HG02571 (cell line): ENCODE measurements around the gene FAF1.

Experiments used
- ATAC-seq: cut with Tn5 transposase; IDR thresholded peaks from one replicate; pipeline ENCODE4 v1.9.1; 2021; ENCODE audit warnings: mild to moderate bottlenecking, moderate library complexity; ENCODE audit not compliant: unreplicated experiment

FAF1 gene

DNA sequence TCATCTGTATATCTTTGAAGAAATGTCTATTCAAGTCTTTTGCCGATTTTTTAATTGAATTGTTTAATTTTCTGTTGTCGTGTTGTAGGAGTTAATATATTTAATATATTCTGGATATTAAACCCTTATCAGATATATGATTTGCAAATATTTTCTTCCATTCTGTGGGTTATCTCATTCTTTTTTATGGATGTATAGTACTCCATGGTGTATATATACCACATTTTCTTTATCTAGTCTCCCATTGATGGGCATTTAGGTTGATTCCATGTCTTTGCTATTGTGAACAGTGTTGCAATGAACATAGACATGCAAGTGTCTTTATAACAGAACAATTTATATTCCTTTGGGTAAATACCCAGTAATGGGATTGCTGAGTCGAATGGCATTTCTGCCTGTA, 436.5 kb downstream of the FAF1 start:
- no peak for ATAC-seq

DNA sequence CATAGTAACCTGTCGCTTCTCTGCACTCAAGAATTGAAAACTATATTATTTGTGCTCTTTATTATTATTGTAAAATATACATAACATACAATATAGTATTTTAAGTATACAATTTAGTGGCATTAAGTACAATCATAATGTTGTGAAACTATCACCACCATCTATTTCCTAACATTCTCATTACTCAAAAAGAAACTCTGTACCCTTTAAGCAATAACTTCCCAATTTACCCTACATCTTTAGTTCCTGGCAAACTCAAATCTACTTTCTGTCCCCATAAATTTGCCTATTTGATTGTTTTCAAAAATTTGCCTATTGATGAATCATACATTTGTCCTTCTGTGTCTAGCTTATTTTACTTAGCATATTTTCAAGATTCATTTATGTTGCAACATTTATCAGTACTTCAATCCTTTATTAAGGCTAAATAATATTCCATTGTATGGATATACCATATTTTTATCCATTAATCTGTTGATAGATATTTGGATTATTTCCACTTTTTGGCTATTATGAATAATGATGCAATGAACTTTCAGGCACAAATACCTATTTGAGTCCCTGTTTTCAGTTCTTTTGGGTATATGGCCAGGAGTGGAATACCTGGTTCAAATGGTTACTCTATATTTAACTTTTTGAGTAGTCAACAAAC, 437.2 kb downstream of the FAF1 start:
- ATAC-seq = no peak

DNA sequence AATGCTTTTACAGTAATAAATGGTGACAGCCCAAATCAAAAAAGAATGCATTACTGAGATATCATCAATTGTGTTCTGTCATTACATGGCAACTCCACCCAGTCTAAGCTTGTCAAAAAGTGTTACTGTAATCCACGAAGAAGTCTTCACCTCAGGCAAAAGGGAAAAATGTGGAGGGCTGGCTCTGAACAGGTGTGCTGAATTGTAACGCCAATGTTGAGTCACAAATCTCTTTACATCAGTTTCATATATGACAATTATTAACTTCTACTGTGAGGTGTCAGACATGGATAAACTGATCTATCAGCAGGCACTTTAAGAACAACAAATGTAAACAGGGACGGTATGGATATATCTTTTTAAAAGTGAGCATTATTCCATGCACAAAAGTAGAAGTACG, 438.4 kb downstream of the FAF1 start:
- ATAC-seq = no peak

DNA sequence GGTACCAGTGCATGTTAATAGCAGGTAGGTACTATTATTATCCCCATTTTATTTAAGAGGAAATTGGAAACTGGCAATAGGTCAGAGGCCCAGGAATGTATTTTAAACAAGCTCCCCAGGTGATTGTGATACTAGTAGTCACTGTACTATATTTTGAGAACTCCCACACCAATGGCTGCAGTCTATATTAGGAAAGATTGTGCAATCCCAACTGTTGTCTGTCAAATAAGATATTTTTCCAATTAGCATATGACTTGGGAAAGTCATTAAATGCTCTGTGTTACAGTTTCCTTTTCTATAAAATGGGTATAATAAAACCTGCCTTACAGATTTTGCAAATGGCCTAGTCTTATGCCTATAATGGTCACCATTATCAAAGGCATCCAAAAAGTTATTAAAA, 442.6 kb downstream of the FAF1 start:
- no peak for ATAC-seq

DNA sequence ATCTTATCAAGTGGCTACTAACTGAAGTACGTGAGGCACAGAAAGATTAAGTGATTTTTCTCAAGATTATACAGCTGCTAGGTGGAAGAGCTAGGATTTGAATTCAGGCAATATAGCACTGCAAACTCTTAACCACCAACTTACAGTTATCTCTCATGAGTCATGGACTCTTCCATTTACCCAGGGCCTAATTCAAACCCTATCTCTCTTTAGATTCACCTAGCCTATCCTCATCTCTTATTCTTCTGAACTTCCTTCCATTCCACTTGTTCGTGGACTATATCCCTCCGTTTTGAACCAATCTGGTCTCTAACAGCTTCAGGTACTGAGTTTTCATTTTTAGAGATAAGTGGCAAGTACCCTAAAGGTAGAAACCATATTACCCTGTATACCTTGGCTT, 444.0 kb downstream of the FAF1 start:
- ATAC-seq = no peak

DNA sequence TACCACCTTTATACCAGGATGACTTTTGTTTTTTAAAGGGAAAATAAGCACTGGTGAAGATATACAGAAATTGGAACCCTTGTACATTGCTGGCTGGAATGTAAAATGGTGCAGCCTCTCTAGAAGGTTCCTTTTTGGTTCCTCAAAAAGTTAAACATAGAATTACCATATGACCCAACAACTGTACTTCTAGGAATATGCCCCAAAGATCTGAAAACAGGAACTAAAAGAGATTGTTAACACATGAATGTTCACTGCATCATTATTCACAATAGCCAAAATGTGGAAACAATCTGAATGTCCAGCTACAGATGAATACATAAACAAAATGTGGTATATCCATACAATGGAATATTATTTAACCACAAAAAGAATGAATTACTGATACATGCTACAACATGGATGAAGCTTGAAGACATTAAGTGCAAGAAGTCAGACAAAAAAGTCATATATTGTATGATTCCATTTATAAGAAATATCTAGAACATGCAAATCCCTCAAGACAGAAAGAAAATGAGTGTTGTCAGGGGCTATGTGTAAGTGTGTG, 452.0 kb downstream of the FAF1 start:
- ATAC-seq = no peak

DNA sequence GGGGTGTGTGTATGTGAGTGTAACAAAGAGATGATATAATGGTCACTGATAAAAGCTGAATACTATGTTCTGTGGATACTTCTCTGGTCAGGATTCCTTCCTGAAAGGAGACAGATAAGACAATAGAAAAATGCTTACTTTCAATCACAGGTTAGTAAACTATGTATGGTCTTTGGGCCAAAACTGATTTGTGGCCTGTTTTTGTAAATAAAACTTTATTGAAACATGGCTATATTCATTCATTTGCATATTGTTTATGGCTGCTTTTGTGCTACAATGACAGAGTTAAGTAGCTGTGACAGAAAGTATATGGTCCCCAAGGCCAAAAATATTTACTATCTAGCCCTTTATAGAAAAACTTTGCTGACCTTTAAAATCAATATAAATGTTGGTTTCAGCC, 454.6 kb downstream of the FAF1 start:
- no peak for ATAC-seq

DNA sequence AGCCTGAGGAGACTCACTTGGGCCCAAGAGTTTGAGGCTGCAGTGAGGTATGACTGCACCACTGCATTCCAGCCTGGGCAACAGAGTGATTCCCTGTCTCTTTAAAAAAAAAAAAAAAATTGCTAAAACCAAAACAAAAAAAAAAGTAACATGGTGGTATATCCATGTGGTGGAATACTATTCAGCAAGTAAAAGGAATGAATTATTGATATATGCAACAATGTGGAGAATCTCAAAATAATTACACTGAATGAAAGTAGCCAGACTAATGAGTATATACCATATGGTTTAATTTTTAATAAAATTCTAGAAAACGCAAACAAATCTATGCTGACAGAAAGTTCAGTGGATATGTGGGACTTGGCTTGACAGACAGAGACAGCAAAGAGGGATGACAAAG, 456.6 kb downstream of the FAF1 start:
- no peak for ATAC-seq

DNA sequence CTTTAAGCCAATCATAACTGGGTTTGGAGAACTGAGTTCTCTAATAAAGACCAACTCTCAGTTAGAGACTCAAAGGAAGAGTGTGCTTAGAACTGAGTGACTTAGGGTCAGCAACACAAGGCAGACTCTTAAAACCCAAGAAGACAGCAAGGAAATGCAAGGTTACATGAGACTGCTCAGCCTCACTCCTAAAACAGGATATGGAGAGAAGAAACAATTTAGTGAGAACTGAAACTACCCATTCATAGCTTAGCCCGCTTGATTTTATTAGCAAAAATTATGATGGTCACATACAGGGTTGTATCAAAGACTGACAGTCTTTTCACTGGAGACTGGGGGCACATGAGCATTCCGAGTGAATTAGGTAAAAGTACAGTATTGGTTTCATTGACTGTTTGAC, 457.9 kb downstream of the FAF1 start:
- no peak for ATAC-seq

DNA sequence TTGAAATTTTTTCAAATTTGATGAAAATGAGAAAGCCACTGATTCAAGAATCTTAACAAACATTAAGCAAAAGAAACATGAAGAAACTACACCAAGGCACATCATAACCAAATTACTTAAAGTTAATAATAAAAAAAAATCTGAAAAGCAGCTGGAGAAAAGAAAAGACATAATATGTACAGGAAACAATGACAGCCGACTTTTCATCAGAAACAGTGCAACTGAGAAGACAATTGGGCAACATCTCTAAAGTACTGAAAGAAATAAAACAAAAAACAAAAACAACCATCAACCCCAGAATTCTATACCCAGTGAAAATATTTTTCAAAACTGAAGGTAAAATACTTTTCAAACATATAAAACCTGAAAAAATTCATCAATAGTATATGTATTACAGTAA, 463.1 kb downstream of the FAF1 start:
- ATAC-seq = no peak

DNA sequence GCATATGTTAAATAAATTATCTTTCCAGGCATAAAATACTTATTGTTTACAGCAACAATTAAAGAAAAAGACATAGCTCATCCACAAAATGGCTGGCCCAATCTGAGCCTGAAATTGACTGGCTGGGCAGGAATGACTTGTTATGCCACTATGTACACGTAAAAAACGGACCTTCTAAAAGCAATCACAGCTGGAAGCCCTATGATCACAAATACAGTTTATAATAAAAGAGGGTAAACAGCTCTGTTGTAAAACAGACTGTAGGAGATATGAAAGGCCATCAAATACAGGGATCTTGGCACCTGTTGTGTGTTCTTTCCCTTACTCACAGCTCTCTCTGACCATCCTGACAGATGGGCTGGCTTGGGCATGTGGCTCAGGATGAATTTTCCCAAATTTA, 466.4 kb downstream of the FAF1 start:
- ATAC-seq = no peak

DNA sequence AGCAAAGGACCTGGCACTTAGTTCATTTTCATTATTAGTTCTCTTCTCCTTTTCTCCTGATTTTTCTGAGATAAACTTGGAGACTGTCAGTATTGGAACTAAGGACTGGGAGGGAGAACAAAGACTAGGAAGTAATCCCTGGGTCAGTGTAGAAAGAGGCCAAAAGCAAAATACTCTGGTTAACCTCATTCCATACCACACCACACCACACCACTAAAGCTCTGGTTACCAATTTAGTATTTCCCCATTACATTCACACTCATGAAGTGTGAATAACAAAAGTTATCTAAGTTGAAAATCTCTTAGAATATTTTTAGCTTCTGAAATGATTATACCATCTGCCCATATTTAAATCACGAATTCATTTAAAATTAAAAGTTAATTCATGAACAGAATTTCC, 467.9 kb downstream of the FAF1 start:
- ATAC-seq = no peak

DNA sequence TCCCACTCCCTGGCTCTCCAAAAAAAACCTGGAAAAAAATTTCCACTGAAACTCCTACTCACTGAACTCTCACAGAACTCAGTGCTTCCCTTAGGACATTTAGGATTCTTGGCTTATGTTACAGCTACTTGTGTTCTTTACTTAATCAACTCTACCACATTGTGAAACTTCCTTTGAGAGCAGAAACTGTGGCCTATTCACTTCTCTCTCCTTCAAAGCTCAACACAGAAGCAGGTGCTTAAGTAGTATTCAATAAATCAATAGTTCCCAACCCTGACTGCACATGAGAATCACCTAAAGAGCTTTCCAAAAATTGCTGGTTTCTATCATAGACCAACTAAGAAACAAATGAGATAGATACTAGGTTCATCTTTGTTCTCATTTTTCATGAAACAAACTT, 468.9 kb downstream of the FAF1 start:
- ATAC-seq = no peak

DNA sequence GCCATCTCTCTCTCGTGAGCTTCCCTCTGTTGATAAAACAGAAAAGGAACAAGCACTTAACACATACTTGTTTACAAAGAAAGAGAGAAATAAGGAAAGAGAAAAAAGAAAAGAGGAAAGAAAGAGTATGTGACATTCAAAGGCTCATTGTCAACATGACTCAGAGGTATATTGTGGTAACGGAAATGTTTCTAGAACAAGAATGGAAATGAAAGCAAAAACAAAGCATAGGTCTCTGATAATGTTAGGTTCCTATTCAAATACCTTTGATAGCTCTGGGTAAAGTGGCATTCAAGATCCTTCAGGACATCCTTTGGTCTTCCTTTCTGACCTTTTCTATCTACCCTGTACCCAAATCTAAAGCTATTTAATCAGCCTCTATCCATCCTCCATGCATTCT, 469.4 kb downstream of the FAF1 start:
- ATAC-seq = no peak

DNA sequence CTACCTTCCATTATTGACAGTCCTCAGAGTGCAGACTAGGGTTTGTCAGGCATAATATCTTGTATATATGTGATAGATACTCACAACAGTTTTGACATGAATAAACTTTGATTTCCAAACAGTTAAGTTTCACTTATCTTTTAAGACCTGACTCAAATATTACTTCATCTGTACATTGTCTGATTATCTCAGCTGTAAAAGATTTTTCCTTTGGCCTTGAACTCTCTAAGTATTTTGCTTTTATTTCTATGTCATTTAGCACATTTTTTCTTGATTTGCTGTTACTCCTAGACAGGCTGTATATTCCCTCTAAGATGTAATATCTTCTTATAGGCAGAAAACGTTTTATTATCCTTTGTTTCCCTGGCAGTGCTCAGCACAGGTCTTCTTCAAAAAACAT, 471.2 kb downstream of the FAF1 start:
- no peak for ATAC-seq

DNA sequence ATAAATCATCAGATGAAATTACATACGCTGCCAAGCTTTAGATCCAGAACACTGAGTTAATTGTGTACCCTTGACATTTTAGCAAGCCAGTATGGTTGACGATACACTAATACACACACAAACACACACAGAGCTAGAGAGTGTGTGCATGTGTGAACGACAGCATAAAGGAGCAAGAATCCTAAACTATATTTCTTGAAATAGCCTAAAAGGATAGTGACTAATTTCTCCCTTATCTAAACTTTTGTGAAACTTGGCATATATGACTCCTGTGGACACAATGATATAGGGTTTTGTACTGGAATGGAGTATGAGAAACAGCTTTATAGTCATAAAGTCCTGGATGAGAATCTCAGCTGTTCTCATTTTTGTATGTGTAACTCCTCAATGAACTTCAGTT, 471.7 kb downstream of the FAF1 start:
- ATAC-seq = no peak

DNA sequence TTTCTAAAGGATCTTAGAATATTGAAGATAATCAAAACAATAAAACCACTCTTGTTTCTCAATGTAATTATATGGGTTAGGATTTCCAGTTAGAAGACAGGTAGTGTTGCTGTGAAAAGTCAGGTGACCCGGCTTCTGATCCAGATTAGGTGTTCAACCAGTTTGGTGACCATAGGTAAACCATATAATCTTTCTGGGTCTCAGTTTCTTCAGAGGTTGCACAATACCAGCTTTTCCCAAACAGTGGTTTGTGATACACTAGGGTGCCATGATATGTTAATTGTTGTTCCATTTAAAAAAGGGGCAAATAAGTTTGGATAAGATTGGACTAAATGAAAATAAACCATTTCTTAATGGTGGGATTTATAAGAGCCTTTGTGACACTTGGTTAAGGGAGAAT, 472.3 kb downstream of the FAF1 start:
- no peak for ATAC-seq

DNA sequence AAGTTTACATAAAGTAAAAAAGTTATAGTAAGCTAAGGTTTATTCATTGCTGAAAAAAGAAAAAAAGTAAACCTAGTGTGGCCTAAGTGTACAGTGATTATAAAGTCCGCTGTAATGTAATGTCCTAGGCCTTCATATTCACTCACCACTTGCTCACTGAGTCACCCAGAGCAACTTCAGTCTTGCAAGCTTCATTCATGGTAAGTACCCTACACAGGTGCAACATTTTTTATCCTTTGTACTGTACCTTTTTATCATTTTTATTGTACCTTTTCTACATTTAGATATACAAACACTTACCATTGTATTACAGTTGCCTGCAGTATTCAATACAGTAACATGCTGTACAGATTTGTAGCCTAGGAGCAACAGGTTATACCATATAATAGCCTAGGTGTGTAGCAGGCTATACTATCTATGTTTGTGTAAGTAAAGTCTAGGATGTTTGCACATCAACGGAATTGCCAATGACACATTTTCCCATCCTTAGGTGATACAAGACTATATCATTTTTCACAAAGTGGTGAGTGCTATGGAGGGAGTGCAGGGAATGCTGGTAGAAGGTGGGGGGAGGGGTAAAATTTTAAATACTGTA, 478.8 kb downstream of the FAF1 start:
- no peak for ATAC-seq

DNA sequence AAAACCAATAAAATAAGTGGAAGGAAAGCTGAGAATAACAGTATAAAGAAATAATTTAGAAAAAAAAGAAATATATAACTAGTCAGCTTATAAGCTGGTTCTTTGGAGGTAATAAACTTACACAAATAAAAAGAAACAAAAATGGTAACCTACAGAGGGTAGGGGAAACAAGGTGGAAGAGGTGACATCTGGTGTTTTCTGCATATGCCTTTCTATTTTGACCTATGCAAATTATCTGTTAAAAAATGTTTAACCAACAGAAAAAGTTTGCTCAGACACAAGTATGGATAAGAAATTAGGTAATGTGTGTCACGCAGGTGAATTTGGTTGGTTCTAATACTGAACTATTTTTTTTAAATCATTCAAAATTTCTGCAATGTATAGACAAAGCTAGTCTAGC, 483.3 kb downstream of the FAF1 start:
- no peak for ATAC-seq

DNA sequence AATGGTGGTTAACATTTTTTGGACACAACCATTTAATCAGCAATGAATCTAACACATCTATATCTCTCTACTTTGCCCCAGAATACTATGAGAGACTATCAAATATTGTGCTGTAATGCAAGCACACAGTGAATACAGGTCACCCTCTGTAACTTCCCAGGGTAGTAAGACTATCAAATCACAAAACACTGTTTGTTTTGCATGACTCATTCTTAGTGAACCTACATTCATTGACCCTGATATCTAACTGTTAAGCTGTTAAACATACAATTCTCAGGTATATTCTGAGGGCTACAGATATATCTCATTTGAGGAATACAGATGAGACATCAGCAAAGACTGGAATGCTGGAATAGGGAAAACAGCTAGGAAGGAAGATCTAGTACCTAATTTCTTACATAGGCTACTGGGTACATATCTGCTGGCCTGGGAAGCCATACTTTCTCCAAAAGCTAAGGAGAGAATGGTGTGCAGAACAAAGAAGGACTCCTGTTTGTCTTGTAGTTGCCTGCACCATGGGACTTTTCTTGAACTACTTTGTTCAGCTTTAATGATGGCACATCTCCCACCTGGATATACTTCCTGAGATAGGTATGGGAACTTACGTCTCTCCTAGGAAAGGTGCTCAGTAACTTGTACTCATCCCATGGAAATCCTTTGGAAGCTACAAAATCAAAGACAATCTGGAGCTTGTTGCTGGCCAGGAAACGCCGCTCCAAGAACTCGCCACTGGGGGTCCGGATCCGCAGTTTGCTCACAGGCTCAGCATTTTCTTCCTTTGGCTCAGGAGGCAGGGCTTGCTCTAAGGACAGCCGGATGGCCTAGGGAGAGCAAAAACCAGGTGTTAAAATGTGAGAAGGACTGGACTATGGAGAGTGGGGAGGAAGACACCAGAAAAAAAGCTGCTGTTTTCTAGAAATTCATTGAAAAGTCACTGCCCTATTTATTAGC, 484.9 kb downstream of the FAF1 start:
- ATAC-seq = no peak

DNA sequence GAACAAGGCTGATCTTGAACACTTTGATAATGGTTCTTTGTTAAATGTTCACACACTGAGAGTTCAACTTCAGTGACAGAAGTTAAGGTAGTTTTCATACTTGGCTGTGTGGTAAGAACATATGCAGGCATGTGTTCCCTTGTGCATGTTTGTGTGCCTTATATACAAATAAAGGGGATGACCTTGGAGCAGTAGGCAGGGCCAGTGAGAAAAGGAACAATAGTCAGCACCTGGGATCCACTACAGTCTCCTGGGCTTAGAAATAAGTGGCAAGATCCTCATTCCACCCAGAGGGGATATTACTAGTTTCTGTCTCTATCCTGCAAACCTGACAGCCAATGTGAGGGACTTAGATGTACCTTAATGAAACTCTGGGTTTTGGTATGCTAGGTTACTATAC, 486.6 kb downstream of the FAF1 start:
- ATAC-seq = no peak

DNA sequence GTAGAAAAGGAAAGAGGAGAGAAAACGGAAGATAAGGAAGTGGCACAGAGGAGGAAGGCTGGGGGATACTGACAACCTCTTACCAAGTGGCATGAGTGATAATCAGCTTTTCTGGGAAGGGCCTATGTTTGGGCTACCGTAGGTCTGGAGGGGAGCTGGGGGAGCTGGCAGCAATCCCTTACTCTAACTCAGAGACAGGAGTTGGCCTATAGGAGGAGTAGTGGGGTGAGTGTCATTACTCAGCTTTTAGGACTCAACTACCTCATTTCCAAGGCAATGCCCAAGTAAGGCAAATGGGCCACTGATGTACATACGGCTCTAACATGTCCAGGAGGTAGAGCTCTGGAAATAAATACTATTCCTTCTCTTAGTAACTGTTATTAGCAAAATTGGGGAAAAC, 488.1 kb downstream of the FAF1 start:
- no peak for ATAC-seq
